ENCODE results near the gene UBE2L3.

GRCh38 chr22:21623648-21623970, 56.1 kb downstream of the UBE2L3 start:
- TF ChIP-seq POLR2A (IDR thresholded peaks at IDR 0.05) (no peak), POLR2AphosphoS5 (IDR thresholded peaks at IDR 0.05) (no peak)
- TF ChIP-seq, protein P1, sequence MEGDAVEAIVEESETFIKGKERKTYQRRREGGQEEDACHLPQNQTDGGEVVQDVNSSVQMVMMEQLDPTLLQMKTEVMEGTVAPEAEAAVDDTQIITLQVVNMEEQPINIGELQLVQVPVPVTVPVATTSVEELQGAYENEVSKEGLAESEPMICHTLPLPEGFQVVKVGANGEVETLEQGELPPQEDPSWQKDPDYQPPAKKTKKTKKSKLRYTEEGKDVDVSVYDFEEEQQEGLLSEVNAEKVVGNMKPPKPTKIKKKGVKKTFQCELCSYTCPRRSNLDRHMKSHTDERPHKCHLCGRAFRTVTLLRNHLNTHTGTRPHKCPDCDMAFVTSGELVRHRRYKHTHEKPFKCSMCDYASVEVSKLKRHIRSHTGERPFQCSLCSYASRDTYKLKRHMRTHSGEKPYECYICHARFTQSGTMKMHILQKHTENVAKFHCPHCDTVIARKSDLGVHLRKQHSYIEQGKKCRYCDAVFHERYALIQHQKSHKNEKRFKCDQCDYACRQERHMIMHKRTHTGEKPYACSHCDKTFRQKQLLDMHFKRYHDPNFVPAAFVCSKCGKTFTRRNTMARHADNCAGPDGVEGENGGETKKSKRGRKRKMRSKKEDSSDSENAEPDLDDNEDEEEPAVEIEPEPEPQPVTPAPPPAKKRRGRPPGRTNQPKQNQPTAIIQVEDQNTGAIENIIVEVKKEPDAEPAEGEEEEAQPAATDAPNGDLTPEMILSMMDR (IDR thresholded peaks at IDR 0.05) = no peak

All from sigmoid colon (tissue), 4 donors.